GM13976 (cell line): Measurements from ENCODE around the gene GALNT12.

Experiments
- DNase-seq: peaks from one replicate; pipeline ENCODE4 v3.0.0; 2012; ENCODE audit warnings: low spot score
- in situ Hi-C: fragments of 300-500 bp; cut with MboI; formaldehyde crosslinking; loops from one replicate; pipeline ENCODE4 v1.12.0; 2022; ENCODE audit warnings: low sequenced_read_pairs, mixed read lengths, inconsistent platforms; ENCODE audit not compliant: unreplicated experiment
- TF ChIP-seq, protein P1 (sequence below): IDR thresholded peaks from 2 replicates; pipeline ENCODE4 v1.5.1; 2012; ENCODE audit warnings: borderline replicate concordance, mild to moderate bottlenecking; ENCODE audit not compliant: insufficient read depth; ENCODE audit errors: extremely low read depth, missing control alignments, control extremely low read depth

GALNT12 gene

GRCh38 chr9:98815391-98815951 lies 8.0 kb downstream of the GALNT12 start:
- TF ChIP-seq, protein P1, sequence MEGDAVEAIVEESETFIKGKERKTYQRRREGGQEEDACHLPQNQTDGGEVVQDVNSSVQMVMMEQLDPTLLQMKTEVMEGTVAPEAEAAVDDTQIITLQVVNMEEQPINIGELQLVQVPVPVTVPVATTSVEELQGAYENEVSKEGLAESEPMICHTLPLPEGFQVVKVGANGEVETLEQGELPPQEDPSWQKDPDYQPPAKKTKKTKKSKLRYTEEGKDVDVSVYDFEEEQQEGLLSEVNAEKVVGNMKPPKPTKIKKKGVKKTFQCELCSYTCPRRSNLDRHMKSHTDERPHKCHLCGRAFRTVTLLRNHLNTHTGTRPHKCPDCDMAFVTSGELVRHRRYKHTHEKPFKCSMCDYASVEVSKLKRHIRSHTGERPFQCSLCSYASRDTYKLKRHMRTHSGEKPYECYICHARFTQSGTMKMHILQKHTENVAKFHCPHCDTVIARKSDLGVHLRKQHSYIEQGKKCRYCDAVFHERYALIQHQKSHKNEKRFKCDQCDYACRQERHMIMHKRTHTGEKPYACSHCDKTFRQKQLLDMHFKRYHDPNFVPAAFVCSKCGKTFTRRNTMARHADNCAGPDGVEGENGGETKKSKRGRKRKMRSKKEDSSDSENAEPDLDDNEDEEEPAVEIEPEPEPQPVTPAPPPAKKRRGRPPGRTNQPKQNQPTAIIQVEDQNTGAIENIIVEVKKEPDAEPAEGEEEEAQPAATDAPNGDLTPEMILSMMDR, result no peak
- in situ Hi-C loops, result no loop called here
- DNase-seq, result no peak

DNA sequence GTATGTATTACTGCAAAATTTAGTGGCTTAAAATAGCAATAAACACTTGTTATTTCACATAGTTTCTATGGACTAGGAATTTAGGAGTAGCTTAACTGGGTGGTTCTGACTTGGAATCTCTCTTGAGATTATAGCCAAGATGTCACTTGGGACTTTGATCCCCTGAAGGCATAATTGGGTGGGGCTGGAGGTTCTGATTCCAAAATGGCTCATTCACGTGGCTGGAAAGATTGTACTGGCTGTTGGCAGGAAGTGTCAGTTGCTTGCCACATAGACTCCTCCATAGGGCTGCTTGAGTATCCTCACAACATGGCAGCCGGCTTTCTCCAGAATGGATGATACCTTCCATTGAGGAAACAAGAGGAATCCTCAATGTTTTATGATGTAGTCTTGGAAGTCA lies 11.3 kb downstream of the GALNT12 start:
- TF ChIP-seq, protein P1, result no peak
- no peak for DNase-seq
- in situ Hi-C loops, result no loop called here

DNA sequence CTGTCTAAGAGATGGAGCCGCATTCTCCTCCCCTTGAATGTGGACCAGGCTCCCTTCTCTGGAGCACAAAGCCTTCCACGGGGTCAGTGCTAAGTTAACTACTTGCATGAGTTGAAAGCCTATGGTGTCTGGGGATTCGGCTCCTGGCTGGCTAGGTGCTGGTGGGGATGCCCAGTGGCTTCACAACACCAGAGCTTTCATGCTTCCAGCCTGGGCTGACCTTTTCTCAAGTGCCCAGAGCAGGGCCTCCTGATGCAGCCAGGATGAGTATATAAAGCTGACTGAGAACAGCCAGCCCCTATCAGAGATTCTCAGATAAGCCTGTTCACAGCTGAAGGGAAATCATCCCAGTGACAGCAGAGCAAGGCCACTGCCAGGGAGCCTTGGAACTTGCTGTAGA lies 11.8 kb downstream of the GALNT12 start:
- in situ Hi-C loops, result no loop called here
- TF ChIP-seq, protein P1, result no peak
- no peak for DNase-seq

GRCh38 chr9:98821831-98822230 lies 14.4 kb downstream of the GALNT12 start:
- no peak for DNase-seq
- TF ChIP-seq, protein P1, result no peak
- in situ Hi-C loops, result no loop called here

DNA sequence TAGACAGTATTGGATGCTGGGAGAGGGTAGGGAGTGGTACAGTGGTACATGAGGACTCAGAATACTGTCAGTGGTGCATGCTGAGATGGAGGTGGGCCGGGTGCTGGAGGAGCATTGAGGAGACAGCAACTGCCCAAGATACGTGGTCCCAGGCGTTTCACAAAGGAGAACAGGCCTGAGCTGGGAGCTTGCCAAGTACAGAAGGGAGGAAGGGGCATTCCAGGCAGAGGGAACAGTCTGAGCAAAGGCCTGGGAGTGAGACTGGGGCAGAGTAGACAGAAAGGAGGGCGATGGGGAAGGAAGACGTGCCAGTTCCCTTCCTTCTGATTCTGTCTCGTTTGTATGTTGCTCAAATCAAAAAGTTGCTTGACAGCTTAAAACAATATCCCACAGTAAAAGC lies 15.2 kb downstream of the GALNT12 start:
- in situ Hi-C loops, result no loop called here
- TF ChIP-seq, protein P1, result no peak
- no peak for DNase-seq

DNA sequence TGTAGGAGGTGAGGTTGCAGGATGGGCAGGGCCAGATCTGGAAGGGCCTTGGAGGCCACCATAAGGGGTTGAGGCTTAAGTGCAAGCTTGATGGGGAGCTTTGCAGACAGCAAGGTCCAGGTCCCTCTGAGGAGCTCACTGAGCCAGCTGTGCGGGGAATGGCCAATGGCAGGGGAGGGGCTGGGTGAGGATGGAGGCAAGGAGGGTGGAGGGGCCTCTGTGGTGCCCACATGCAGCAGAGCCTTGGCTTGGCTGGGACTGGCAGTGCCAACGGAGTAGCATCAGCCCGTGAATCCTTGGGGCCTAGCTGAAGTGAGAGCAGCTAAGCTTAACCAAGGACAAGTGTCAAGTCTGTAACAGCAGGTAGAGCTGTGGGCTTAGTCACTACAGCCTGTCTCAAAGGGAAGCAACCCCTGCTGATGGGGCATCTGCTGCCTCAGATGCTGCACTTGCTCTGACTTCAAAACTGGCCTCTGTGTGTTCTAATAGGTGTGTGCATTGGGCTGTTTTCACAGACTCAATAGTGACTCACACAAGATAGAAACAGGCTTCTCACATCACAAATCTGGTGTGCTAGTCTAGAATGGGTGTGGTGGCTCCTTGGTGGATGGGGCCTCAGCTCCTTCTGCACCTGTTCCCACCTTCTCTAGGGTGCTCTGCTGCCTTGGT lies 16.3 kb downstream of the GALNT12 start:
- no peak for DNase-seq
- in situ Hi-C loops, result no loop called here
- TF ChIP-seq, protein P1, result no peak
